HEK293 (cell line): ENCODE measurements around the gene PLD5.

ENCODE experiments used
- CTCF ChIA-PET: fragments of 350-600 bp; formaldehyde crosslinking; extraction: SDS; loops from one replicate; lab custom pipeline; 2021; ENCODE audit warnings: antibody characterized with exemption; lab: Yijun Ruan, JAX
- POLR2A ChIA-PET: fragments of 300-600 bp; formaldehyde crosslinking; extraction: SDS; loops from one replicate; lab custom pipeline; 2020; ENCODE audit warnings: antibody characterized with exemption, inconsistent platforms; lab: Yijun Ruan, JAX
- H3K27ac ChIP-seq: fragments of 200-500 bp; sonication (Bioruptor generic); 2 replicates; pipeline ENCODE4 v1.5.1; 2014; ENCODE audit warnings: low read depth, low read length, control low read depth, inconsistent platforms; ENCODE audit errors: extremely low read depth
- H3K36me3 ChIP-seq, 2 experiments: fragments of 200-500 bp in 1 of 2; sonication (Bioruptor generic) in 1 of 2; 1 replicate in 1 of 2; 2 replicates in 1 of 2; pipeline ENCODE4 v1.5.1; 2014 to 2017; ENCODE audit warnings: inconsistent platforms in 2 of 2, low read length in 2 of 2; ENCODE audit not compliant: control insufficient read depth in 2 of 2, insufficient read depth in 1 of 2
- H3K4me1 ChIP-seq: fragments of 200-500 bp; sonication (Bioruptor generic); 2 replicates; pipeline ENCODE4 v1.5.1; 2014; ENCODE audit warnings: mild to moderate bottlenecking, low read length, inconsistent platforms; ENCODE audit not compliant: control insufficient read depth, insufficient read depth
- H3K4me3 ChIP-seq: 2 replicates; pipeline ENCODE4 v1.5.1; 2011; ENCODE audit warnings: low read depth, mild to moderate bottlenecking, control low read depth, low read length, moderate library complexity
- H3K9me3 ChIP-seq: fragments of 200-500 bp; sonication (Bioruptor generic); 2 replicates; pipeline ENCODE4 v1.5.1; 2014; ENCODE audit warnings: low read depth, low read length, inconsistent platforms; ENCODE audit not compliant: control insufficient read depth, insufficient read depth
- FEZF1 ChIP-seq: fragments of 450-650 bp; formaldehyde crosslinking; IDR thresholded peaks from 2 replicates; pipeline ENCODE4 v1.5.1; 2016; ENCODE audit warnings: missing biosample characterization, missing genetic modification characterization
- GLI4 ChIP-seq: fragments of 450-650 bp; formaldehyde crosslinking; IDR thresholded peaks from 2 replicates; pipeline ENCODE4 v1.5.1; 2016; ENCODE audit warnings: missing biosample characterization, missing genetic modification characterization
- IKZF3 ChIP-seq: fragments of 450-650 bp; IDR thresholded peaks from 2 replicates; pipeline ENCODE4 v1.5.0; 2018; ENCODE audit warnings: missing biosample characterization, mild to moderate bottlenecking, missing genetic modification characterization, moderate library complexity
- KLF10 ChIP-seq: fragments of 450-650 bp; IDR thresholded peaks from 2 replicates; pipeline ENCODE4 v1.5.1; 2018; ENCODE audit warnings: missing biosample characterization, mild to moderate bottlenecking, missing genetic modification characterization
- PRDM1 ChIP-seq: fragments of 450-650 bp; formaldehyde crosslinking; IDR thresholded peaks from 2 replicates; pipeline ENCODE4; 2016; ENCODE audit warnings: missing biosample characterization, missing genetic modification characterization
- RBAK ChIP-seq: fragments of 450-650 bp; formaldehyde crosslinking; IDR thresholded peaks from 2 replicates; pipeline ENCODE4 v1.5.1; 2016; ENCODE audit warnings: missing biosample characterization, missing genetic modification characterization
- ZBTB6 ChIP-seq: fragments of 450-650 bp; formaldehyde crosslinking; IDR thresholded peaks from 2 replicates; pipeline ENCODE4 v1.5.1; 2017; ENCODE audit warnings: missing biosample characterization, missing genetic modification characterization
- ZFP3 ChIP-seq: fragments of 450-650 bp; formaldehyde crosslinking; IDR thresholded peaks from 2 replicates; pipeline ENCODE4 v1.5.1; 2016; ENCODE audit warnings: low read depth, missing biosample characterization, missing genetic modification characterization
- ZFP69B ChIP-seq: fragments of 450-650 bp; formaldehyde crosslinking; IDR thresholded peaks from 2 replicates; pipeline ENCODE4 v1.5.1; 2016; ENCODE audit warnings: missing biosample characterization, missing genetic modification characterization
- ZNF10 ChIP-seq: fragments of 450-650 bp; formaldehyde crosslinking; IDR thresholded peaks from 2 replicates; pipeline ENCODE4 v1.5.1; 2017; ENCODE audit warnings: missing biosample characterization, missing genetic modification characterization
- ZNF26 ChIP-seq: fragments of 450-650 bp; formaldehyde crosslinking; IDR thresholded peaks from 2 replicates; pipeline ENCODE4 v1.5.1; 2016; ENCODE audit warnings: missing biosample characterization, missing genetic modification characterization
- ZNF341 ChIP-seq: fragments of 450-650 bp; formaldehyde crosslinking; IDR thresholded peaks from 2 replicates; pipeline ENCODE4; 2016; ENCODE audit warnings: low read depth, missing biosample characterization, missing genetic modification characterization
- ZNF394 ChIP-seq: fragments of 450-650 bp; formaldehyde crosslinking; IDR thresholded peaks from 2 replicates; pipeline ENCODE4 v1.5.1; 2016; ENCODE audit warnings: missing biosample characterization, missing genetic modification characterization, mild to moderate bottlenecking, moderate library complexity, borderline replicate concordance
- ZNF473 ChIP-seq: fragments of 450-650 bp; formaldehyde crosslinking; IDR thresholded peaks from 2 replicates; pipeline ENCODE4 v1.5.1; 2017; ENCODE audit warnings: missing biosample characterization, missing genetic modification characterization
- ZNF514 ChIP-seq: fragments of 450-650 bp; formaldehyde crosslinking; IDR thresholded peaks from 2 replicates; pipeline ENCODE4 v1.5.1; 2016; ENCODE audit warnings: missing biosample characterization, missing genetic modification characterization
- ZNF555 ChIP-seq: fragments of 450-650 bp; formaldehyde crosslinking; conservative IDR thresholded peaks from 2 replicates; pipeline ENCODE4 v1.5.1; 2017; ENCODE audit warnings: missing biosample characterization, mild to moderate bottlenecking, missing genetic modification characterization, inconsistent platforms
- ZNF660 ChIP-seq: fragments of 450-650 bp; IDR thresholded peaks from 2 replicates; pipeline ENCODE4 v1.5.1; 2018; ENCODE audit warnings: missing biosample characterization, mild to moderate bottlenecking, missing genetic modification characterization
- ZNF664 ChIP-seq: fragments of 450-650 bp; formaldehyde crosslinking; IDR thresholded peaks from 2 replicates; pipeline ENCODE4 v1.5.1; 2016; ENCODE audit warnings: missing biosample characterization, missing genetic modification characterization
- ZNF701 ChIP-seq: fragments of 450-650 bp; formaldehyde crosslinking; IDR thresholded peaks from 2 replicates; pipeline ENCODE4 v1.5.1; 2016; ENCODE audit warnings: missing biosample characterization, missing genetic modification characterization
- ZNF704 ChIP-seq: fragments of 450-650 bp; formaldehyde crosslinking; IDR thresholded peaks from 2 replicates; pipeline ENCODE4 v1.5.1; 2016; ENCODE audit warnings: missing biosample characterization, missing genetic modification characterization
- ZNF707 ChIP-seq: fragments of 450-650 bp; formaldehyde crosslinking; IDR thresholded peaks from 2 replicates; pipeline ENCODE4 v1.5.1; 2016; ENCODE audit warnings: missing biosample characterization, missing genetic modification characterization
- ZNF777 ChIP-seq: fragments of 450-650 bp; formaldehyde crosslinking; IDR thresholded peaks from 2 replicates; pipeline ENCODE4 v1.5.1; 2017; ENCODE audit warnings: missing biosample characterization, missing genetic modification characterization, borderline replicate concordance
- ZNF830 ChIP-seq: fragments of 450-650 bp; IDR thresholded peaks from 2 replicates; pipeline ENCODE4 v1.5.0; 2018; ENCODE audit warnings: missing biosample characterization, missing genetic modification characterization, low read depth, mild to moderate bottlenecking, moderate library complexity
- TF ChIP-seq, protein P1 (sequence below): fragments of 450-650 bp; formaldehyde crosslinking; IDR thresholded peaks from 2 replicates; pipeline ENCODE4 v1.5.1; 2016; ENCODE audit warnings: missing biosample characterization, missing genetic modification characterization
- TF ChIP-seq, protein P2 (sequence below): sonication (generic); formaldehyde crosslinking; IDR thresholded peaks from 2 replicates; pipeline ENCODE4 v1.8.1; 2022; ENCODE audit warnings: mild to moderate bottlenecking, moderate library complexity, missing genetic modification reagents

The PLD5 gene

DNA sequence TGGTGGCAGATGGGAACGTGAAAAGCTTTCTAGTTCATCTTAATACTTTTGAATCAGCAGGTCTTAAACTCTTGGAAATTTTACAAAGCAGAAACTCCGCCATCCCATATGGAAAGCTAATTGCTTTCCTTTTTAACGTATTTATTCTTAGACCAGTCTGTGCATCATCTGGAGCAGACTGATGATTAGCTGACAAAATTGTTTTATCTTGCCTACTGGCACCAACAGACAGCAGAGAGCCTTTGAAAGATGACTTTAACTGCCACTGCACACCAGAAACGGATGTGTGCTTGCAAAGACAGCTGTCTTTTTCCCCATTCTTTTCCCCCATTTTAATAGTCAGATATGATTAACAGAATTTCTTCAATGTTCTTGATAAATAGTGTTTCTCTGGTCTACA, 97.0 kb downstream of the PLD5 start:
- CTCF ChIA-PET = interaction anchor here (0.9 to 1.7 kb wide), 3 partner anchors 10 to 207 kb away, joined by 3 to 5 read pairs (median 3); no protein-coding TSS in a partner anchor
- Histone ChIP-seq H3K36me3 (no peaks in the 10 kb centered on the region), H3K27ac (no peak overlapping the region), H3K9me3 (no peaks in the 10 kb centered on the region), H3K4me1 (no peaks in the 10 kb centered on the region), H3K4me3 (no peak overlapping the region)
- TF ChIP-seq ZNF704 (tag by site-specific recombination) = no peak
- no peak for TF ChIP-seq ZNF514 (tag by site-specific recombination)
- TF ChIP-seq RBAK = no peak
- POLR2A ChIA-PET = no interaction called here

- Histone ChIP-seq H3K4me3 (no peak overlapping the region), H3K27ac (no peak overlapping the region), H3K4me1 (no peaks in the 10 kb centered on the region), H3K9me3 (no peaks in the 10 kb centered on the region), H3K36me3 (no peaks in the 10 kb centered on the region)
- POLR2A ChIA-PET = no interaction called here
- TF ChIP-seq ZFP69B (tag by site-specific recombination) = no peak
- TF ChIP-seq ZNF660 (tag by site-specific recombination) = no peak
- no peak for TF ChIP-seq ZFP3 (tag by site-specific recombination)
- TF ChIP-seq ZNF830 (tag by site-specific recombination) = no peak
- CTCF ChIA-PET = interaction anchor here (1.0 to 1.5 kb wide), 3 partner anchors 9 to 345 kb away, joined by 3 to 4 read pairs (median 3); no protein-coding TSS in a partner anchor
Measured at GRCh38 chr1:242426271-242426905, 98.1 kb downstream of the PLD5 start.

GRCh38 chr1:242425232-242425631, 99.3 kb downstream of the PLD5 start:
- Histone ChIP-seq H3K9me3 (no peaks in the 10 kb centered on the region), H3K4me3 (no peak overlapping the region), H3K4me1 (no peaks in the 10 kb centered on the region), H3K36me3 (no peaks in the 10 kb centered on the region), H3K27ac (no peak overlapping the region)
- TF ChIP-seq ZNF10 (tag by site-specific recombination) (no peak), GLI4 (tag by site-specific recombination) (no peak), ZNF341 (no peak), FEZF1 (tag by site-specific recombination) (no peak), ZNF555 (tag by site-specific recombination) (no peak), ZNF26 (no peak), ZBTB6 (tag by site-specific recombination) (no peak), ZNF777 (no peak), RBAK (no peak), ZNF707 (tag by site-specific recombination) (no peak), PRDM1 (tag by site-specific recombination) (no peak), ZNF394 (tag by site-specific recombination) (no peak), ZNF701 (tag by site-specific recombination) (no peak), ZNF664 (tag by site-specific recombination) (no peak), ZNF473 (tag by site-specific recombination) (no peak), IKZF3 (no peak), ZFP3 (tag by site-specific recombination) (no peak), KLF10 (tag by site-specific recombination) (no peak)
- TF ChIP-seq, protein P1, sequence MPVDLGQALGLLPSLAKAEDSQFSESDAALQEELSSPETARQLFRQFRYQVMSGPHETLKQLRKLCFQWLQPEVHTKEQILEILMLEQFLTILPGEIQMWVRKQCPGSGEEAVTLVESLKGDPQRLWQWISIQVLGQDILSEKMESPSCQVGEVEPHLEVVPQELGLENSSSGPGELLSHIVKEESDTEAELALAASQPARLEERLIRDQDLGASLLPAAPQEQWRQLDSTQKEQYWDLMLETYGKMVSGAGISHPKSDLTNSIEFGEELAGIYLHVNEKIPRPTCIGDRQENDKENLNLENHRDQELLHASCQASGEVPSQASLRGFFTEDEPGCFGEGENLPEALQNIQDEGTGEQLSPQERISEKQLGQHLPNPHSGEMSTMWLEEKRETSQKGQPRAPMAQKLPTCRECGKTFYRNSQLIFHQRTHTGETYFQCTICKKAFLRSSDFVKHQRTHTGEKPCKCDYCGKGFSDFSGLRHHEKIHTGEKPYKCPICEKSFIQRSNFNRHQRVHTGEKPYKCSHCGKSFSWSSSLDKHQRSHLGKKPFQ (tag by site-specific recombination) = no peak
- TF ChIP-seq, protein P2, sequence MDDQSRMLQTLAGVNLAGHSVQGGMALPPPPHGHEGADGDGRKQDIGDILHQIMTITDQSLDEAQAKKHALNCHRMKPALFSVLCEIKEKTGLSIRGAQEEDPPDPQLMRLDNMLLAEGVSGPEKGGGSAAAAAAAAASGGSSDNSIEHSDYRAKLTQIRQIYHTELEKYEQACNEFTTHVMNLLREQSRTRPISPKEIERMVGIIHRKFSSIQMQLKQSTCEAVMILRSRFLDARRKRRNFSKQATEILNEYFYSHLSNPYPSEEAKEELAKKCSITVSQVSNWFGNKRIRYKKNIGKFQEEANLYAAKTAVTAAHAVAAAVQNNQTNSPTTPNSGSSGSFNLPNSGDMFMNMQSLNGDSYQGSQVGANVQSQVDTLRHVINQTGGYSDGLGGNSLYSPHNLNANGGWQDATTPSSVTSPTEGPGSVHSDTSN (CRISPR knock-in tag) = no peak
- ChIA-PET CTCF (interaction anchor here (0.7 to 1.8 kb wide), 5 partner anchors 9 to 535 kb away, joined by 3 to 5 read pairs (median 3); no protein-coding TSS in a partner anchor), POLR2A (no interaction called here)
